ENCODE results near the gene FARS2. TPM values are rescaled to one million over a fixed set of nuclear protein-coding genes. Genes with fewer than 3 reads are reported as not detected.

Gene FARS2
- total and polyA plus RNA-seq, 10 donors: 9.0 to 27.4 (median 19.8) TPM

- H3K36me3 ChIP-seq: no peaks in the 10 kb centered on the region
- no peaks in the 10 kb centered on the region for H3K27me3 ChIP-seq (replicated peaks in 1 of 7)
- no peak overlapping the region for H3K4me3 ChIP-seq
- DNase-seq: no peak
- peaks cover 0 to 67% (median 35%) of the 10 kb centered on the region in 6 donors for H3K4me1 ChIP-seq
- intact Hi-C loops (cut with DNase I; ENCODE audit: low total_unique reads): no loop called here
- 83 to 89% (median 85%) methylated on average over 16 of the region's 16 CpGs for WGBS, 5 donors
- H3K9me3 ChIP-seq: no peaks in the 10 kb centered on the region
- H3K27ac ChIP-seq: no peak overlapping the region
- TF ChIP-seq POLR2A (IDR thresholded peaks at IDR 0.05) (no peak), CTCF (IDR thresholded peaks at IDR 0.05 in 8 of 11, conservative IDR thresholded peaks at IDR 0.05 in 3 of 11) (no peak), POLR2AphosphoS5 (IDR thresholded peaks at IDR 0.05) (no peak)
Observed at GRCh38 chr6:5728351-5729079, 467.2 kb downstream of the FARS2 start.

- Histone ChIP-seq H3K4me3 (no peak overlapping the region), H3K27ac (no peak overlapping the region), H3K4me1 (peaks cover 0 to 62% (median 30%) of the 10 kb centered on the region in 6 donors), H3K27me3 (replicated peaks in 1 of 7) (no peaks in the 10 kb centered on the region), H3K36me3 (no peaks in the 10 kb centered on the region), H3K9me3 (no peaks in the 10 kb centered on the region)
- intact Hi-C loops (cut with DNase I; ENCODE audit: low total_unique reads): no loop called here
- no peak for DNase-seq
- WGBS, 5 donors: 54 to 75% (median 65%) methylated on average over 8 of the region's 8 CpGs
- no peak for TF ChIP-seq CTCF (IDR thresholded peaks at IDR 0.05 in 8 of 11, conservative IDR thresholded peaks at IDR 0.05 in 3 of 11)
- TF ChIP-seq POLR2AphosphoS5 (IDR thresholded peaks at IDR 0.05): no peak
- no peak for TF ChIP-seq POLR2A (IDR thresholded peaks at IDR 0.05)
Observed at GRCh38 chr6:5729080-5729434, 467.7 kb downstream of the FARS2 start.

- no peak for DNase-seq
- Histone ChIP-seq H3K4me3 (no peak overlapping the region), H3K27me3 (replicated peaks in 1 of 7) (no peaks in the 10 kb centered on the region), H3K4me1 (peaks cover 0 to 52% (median 21%) of the 10 kb centered on the region in 6 donors), H3K9me3 (no peaks in the 10 kb centered on the region), H3K36me3 (no peaks in the 10 kb centered on the region), H3K27ac (no peak overlapping the region)
- no peak for TF ChIP-seq POLR2AphosphoS5 (IDR thresholded peaks at IDR 0.05)
- TF ChIP-seq CTCF (IDR thresholded peaks at IDR 0.05 in 8 of 11, conservative IDR thresholded peaks at IDR 0.05 in 3 of 11): no peak
- no peak for TF ChIP-seq POLR2A (IDR thresholded peaks at IDR 0.05)
- intact Hi-C loops (cut with DNase I; ENCODE audit: low total_unique reads): no loop called here
- 66 to 75% (median 74%) methylated on average over 4 of the region's 4 CpGs for WGBS, 5 donors
Observed at GRCh38 chr6:5729813-5730517, 468.7 kb downstream of the FARS2 start.

DNA sequence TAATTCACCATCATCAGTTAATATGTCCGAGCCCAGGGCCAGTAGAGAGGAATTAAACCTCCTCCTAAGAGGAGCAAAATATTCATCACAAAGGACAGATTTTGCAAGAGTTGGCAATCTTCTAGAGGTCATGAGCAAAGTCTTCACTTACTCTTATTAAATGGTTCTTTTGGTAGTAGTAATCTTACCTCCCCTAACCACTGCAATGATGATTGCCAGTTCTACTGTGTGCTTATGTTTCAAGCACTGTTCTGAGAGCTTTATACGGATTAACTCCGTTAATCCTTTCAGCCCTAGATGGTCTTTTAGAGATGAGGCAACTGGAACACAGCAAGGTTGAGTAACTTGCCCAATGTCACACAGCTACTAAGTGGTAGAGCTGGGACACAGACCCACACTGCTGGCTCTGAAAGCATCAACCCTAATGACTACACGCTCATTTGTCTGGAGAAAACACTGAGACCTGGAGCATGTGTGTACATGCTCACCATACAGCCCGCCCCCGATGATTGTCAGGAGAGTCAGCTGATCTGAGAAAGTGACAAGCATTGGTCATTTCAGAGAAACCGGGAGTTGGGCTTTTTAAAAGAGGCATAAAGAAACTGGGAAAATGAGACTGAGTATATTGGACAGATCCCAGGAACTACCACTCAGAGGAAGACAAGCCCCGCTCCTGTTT, 469.4 kb downstream of the FARS2 start:
- Histone ChIP-seq H3K27me3 (replicated peaks in 1 of 7) (no peaks in the 10 kb centered on the region), H3K9me3 (no peaks in the 10 kb centered on the region), H3K27ac (no peak overlapping the region), H3K36me3 (no peaks in the 10 kb centered on the region), H3K4me1 (peaks cover 0 to 45% (median 20%) of the 10 kb centered on the region in 6 donors), H3K4me3 (no peak overlapping the region)
- intact Hi-C loops (cut with DNase I; ENCODE audit: low total_unique reads): no loop called here
- TF ChIP-seq POLR2A (IDR thresholded peaks at IDR 0.05): no peak
- no peak for TF ChIP-seq POLR2AphosphoS5 (IDR thresholded peaks at IDR 0.05)
- no peak for TF ChIP-seq CTCF (IDR thresholded peaks at IDR 0.05 in 8 of 11, conservative IDR thresholded peaks at IDR 0.05 in 3 of 11)
- no peak for DNase-seq
- WGBS, 5 donors: 87 to 94% (median 91%) methylated on average over 8 of the region's 8 CpGs

All from spleen (tissue), 11 donors.